Amygdala (tissue), 56 donors: ENCODE measurements around the gene ZNF740.
"Not testable (repeated sequence)": the region's sequence is repeated elsewhere in the genome, so short reads cannot be mapped to it uniquely, and the experiment has no call there.

ENCODE experiments used
- DNase-seq, 56 donors: peaks; one replicate each; lab custom pipeline; 2025; lab: John Stamatoyannopoulos, UW

ZNF740 gene, protein sequence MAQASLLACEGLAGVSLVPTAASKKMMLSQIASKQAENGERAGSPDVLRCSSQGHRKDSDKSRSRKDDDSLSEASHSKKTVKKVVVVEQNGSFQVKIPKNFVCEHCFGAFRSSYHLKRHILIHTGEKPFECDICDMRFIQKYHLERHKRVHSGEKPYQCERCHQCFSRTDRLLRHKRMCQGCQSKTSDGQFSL

DNA sequence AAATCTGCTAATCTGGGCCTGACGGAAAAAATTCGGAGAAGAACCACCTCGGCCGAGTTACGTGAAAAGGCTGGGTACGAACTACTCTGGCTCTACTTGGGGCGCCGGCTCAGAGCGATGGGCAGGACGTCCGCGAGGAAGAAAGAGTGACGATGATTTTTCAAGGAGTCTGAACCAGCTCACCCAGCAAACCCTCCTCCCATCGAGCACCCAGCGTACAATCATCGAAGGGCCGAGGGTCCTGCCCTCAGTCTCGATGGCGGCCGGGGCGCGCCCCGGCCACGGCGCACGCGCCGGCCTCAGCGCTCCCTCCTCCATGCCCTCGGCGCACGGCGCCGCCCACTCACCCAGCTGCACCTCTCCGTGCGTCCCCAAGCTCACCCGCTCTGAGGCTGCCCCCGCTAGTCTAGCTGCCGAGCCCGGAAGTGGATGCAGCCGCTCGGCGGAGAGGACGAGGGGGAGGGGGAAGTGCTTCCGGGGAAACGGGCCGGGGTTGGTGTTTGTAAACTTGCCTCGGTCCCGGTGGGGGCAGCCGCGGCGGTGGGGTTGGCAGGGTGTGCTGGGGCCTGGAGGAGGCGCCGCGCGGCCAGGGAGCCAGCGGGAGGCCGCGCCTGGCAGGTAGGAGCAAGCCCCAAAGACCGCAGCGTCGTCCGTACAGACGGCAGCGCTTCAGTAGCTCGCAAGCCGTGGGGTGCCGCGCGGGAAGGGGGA, at the start of gene ZNF740, which contains the start of gene CSAD:
Gene ZNF740, plus strand, starts transcription at position 503 of the 711 bp plus-strand sequence. CDS start 1,262 bp downstream, outside the sequence.
Gene CSAD, minus strand, starts transcription at position 706 of the 711 bp plus-strand sequence. CDS start 7,455 bp downstream, outside the sequence.
- peak; percentile 75 to 98 (median 96) for DNase-seq

DNA sequence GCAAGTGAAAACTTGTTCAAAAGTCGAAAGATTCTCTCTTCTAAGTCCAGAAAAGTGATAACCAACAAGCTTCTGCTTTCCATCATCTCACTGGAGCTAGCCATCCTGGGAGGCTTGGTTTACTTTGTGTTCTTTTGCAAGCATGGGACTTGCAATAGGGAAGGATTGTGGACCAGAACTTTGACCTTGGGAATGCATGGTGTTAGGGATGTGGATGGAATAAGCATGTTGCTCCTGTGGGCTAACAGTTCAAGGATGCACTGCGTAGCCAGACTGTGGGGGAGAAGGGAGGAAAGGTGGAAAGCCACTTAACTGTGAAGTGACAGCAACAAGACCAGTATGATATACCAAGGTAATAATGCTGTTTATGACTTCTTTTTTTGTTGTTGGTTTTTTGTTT, 48.7 kb upstream of the ZNF740 start:
- no peak for DNase-seq

DNA sequence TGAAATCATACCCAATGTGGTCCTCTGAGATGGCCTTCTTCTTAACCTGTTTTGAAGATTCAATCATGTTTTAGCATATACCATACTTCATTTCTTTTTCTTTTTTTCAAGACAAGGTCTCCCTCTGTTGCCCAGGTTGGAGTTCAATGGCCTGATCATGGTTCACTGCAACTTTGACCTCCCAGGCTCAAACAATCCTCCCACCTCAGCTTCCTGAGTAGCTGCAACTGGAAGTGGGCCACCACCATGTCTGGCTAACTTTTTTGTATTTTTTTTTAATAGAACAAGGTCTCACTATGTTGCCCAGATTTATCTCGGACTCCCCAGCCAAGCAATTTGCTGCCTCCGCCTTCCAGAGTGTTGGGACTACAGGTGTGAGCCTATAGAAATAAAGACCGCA, 46.8 kb upstream of the ZNF740 start:
- no peak for DNase-seq

DNA sequence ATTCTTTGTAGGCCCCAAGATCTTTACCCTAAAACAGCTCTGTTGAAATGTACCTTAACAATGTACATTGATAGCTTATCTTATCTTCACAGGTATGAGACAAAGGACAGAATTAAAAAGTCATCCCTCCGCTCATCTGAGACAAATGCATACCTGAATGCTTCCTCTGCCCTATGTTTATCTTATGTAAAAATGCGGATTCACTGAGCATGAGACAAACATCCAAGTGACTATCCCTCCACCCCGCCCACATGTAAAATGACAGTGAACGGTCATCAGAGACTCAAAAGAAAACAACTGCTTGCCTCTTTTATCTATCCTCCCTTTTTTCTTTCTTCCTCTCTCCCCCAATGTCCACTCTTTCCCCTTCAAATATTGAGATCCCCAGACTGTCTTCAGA, 37.2 kb upstream of the ZNF740 start:
- DNase-seq = no peak

DNA sequence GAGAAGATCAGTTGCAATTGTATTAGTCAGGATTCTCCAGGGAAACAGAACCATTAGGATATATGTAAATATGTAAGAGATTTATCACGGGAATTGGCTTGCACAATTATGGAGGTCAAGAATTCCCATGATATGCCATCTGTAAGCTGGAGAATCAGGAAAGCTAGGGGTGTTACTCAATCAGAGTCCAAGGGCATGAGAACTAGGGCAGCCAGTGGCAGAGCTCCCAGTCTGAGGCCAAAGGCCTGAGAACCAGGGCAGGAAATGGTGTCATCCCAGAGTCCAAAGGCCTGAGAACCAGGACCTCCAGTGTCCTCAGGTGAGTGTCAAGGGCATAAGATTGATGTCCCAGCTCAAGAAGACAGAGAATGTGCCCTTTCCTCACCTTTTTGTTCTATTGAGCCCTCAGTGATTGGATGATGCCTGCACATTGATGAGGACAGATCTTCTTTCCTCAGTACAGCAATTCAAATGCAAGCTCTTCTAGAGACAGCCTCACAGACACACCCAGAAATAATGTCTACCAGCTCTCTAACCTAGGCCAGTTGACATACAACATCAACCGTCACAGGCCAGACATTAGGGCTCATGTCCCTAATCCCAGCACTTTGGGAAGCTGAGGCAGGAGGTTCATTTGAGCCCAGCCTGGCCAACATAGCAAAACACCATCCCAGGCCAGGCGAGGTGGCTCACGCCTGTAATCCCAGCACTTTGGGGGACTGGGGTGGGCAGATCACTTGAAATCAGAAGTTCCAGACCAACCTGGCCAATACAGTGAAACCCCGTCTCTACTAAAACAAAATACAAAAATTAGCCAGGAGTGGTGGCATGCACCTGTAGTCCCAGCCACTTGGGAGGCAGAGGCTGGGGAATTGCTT, 34.9 kb upstream of the ZNF740 start:
- DNase-seq = no peak

DNA sequence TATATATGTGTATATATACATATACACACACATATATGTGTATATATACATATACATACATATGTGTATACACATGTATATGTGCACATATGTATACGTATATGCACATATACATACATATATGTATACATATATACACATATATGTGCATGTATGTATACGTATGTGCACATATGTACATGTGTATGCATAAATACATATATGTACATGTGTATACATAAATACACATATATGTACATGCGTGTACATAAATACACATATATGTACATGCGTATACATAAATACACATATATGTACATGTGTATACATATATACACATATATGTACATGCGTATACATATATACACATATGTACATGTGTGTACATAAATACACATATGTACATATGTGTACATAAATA, 33.3 kb upstream of the ZNF740 start:
- DNase-seq = no peak

DNA sequence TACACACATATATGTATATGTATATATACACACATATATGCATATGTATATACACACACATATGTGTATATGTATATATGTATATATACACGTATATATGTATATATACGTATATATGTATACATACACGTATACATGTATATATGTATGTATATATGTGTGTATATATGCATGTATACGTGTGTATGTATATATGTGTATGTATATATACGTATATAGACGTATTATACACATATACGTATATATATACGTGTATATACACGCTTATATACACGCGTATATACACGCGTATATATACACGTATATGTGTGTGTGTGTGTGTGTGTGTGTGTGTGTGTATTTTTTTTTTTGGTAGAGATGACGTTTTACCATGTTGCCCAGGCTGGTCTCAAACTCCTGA, 32.9 kb upstream of the ZNF740 start:
- no peak for DNase-seq

DNA sequence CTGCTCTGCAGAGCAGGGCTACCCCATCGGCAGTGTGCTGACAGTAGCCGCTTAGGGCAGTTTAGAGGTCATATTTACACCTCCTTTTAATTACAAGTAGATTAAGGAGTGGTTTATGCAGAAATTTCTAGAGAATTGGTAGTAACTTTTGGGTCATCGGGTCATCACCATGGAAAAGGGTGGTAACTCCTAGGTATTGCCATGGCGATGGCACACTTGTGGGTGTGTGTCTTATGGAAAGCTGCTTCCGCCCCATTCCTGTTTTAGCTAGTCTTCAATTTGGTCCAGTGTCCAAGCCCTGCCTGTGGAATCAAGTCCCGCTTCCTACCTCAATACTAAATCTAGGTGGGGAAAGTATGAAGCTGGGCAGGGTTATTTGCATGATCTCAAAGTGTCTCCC, 29.5 kb upstream of the ZNF740 start:
- DNase-seq = no peak

DNA sequence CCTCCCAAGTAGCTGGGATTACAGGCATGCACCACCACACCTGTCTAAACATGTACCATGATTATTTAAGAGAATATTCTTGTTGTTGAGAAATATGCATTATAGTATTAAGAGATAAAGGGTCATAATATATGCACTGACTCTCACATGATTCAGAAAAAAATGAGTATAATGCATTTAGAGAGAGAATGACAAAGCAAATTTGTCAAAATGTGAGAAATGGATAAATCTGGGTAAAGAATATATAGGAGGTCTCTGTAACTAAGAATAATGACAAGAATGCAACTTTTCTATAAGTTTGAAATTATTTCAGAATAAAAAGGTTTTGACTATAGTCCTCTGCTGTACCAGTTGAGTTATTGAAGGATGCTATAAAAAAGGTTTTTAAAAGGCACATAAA, 28.1 kb upstream of the ZNF740 start:
- DNase-seq = no peak

DNA sequence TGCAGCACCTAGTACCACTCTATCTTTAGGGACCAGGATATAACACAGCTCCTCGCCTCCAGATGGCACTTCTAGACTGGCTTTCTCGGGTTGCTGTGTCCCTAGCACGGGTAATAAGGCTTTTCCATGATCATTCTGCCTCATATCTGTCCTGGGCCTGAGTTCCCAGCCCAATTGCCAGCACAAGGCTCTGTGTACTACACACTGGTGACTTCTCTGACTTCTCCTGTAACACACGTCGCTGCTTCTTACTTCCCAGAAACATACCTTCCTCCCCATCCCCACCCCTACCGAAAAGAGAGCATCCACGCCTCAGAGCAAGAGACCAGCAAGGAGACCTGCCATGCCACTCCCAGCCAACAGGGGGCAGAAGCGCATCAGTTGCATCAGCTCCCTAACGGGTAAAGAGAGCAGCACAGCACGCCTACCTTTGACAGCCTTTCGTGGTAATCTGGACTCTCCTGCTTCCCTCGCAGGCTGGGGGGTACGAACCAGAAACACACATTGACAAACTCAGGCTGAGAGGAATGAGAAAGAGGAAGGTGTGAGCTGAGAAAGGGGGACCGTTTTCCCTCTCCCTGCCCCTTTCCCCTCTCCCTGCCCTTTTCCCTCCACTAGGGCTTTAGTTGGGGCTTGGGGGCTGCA, 21.2 kb upstream of the ZNF740 start:
- peak in 53 of 56 donors; percentile 2 to 86 (median 45) for DNase-seq

DNA sequence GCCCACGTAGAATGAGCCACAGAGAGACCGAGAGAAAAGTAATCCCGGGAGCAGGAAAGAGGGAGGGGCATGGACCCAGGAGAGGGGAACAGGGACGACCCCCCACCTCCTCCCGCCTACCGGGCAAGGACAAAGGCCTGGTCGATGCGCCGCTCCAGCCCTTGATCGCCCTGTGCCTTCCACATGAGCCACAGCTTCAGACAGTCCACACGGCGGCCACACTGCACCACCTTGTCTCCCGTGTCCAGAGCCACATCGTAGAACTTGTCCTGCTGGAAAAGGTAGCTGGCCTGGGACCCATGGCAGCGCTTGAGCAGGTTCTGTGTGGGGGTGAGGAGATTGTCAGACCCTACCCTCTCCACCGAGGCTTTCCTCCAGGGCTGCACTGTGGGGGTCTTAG, 20.5 kb upstream of the ZNF740 start:
- DNase-seq = no peak

DNA sequence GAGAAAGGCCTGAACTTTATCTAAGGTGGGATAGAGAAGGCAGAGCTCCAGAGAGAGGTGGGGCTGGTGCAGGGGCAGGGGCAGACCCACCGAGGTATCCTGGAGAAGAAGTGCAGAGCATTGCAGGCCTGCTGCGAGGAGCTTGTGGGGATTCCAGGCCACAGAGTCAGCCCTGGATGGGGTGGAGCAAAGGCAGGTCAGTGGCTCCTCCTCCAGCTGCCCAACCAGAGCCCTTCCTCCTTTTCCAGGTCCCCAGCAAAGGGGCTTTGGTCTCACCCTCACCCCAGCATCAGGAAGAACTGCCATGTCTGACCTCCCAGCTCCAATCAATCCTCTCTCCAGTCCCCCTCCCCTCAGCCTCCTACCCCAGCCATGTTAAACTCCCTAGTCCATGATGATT, 19.8 kb upstream of the ZNF740 start:
- DNase-seq = no peak

DNA sequence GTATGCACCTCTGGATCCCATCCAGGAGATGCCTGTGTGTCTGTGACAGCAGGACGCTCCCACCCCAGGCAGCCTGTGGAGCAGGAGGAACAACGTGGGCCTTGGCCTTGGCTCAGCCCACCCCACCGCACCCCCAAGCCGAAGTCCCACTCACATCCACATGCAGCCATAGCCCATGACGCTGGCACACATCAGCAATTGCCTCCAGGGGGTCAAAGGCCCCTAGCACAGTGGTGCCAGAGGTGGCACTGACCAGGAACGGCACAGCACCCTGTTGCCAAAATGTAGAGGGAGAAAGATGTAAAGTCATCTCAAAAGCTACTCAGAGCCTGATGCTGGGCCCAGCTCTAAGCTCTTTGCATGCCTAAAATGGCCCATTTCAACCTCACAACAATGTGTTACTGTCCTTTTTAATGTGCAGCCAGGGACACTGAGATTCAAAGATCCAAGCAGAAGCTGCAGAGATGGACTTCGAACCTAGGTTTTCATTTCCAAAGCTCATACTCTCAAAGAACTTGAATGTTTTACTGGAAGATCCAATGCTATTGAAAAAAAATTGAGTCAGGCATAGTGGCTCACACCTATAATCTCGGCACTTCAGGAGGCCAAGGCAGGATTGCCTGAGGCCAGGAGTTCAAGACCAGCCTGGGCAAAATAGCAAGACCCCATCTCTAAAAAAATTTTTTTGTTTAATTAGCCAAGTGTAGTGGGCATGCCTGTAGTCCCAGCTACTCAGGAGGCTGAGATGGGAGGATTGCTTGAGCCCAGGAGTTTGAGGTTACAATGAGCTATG, 19.2 kb upstream of the ZNF740 start:
- DNase-seq = no peak

DNA sequence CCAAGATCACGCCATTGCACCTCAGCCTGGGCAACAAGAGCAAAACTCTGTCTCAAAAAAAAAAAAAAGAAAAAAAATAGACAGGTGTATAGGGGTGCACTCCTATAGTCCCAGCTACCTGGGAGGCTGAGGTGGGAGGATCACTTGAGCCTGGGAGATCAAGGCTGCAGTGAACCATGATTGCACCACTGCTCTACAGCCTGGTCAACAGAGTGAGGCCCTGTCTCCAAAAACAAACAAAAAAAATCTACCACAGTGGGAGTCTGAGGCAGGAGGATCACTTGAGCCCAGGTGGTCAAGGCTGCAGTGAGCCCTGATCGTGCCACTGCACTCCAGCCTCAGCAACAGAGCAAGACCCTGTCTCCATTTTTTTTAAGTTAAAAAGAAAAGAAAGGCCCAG, 17.5 kb upstream of the ZNF740 start:
- not testable (repeated sequence) for DNase-seq

DNA sequence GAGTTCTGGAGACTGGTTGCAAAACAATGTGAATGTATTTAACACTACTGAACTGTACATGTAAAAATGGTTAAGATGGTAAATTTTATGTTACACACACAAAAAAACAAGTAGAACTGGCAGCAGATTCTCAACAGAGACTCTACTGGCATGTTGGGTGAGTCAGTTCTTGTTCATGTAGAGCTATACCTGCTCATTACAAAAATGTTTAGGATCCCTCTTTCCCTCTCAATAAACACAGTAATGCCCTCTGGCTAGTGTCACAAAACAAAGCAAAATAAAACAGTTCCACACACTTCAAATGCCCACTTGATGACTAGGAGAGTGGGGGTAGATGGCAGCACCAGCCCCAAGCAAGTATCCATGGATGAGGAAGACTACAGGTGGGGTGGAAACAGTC, 13.7 kb upstream of the ZNF740 start:
- DNase-seq = no peak

DNA sequence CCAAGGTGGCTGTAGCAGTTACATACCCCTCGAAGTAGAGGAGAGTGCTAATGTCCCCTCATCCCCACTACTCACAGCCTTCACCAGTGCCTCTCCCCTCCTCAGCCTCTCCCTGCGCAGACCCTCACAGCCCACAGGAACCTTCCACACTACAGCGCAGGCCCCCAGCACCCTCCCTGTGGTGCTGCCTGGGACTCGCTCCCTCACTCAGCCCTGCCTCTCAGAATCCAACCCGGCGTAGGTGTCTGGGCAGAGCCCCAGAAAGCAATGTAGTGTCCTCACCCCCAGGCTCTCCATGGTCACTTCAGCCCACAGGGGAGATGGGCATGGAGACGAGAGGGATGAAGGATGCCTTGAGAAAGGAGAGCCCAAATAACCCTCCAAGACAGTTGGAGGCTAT, 10.9 kb upstream of the ZNF740 start:
- DNase-seq = no peak

DNA sequence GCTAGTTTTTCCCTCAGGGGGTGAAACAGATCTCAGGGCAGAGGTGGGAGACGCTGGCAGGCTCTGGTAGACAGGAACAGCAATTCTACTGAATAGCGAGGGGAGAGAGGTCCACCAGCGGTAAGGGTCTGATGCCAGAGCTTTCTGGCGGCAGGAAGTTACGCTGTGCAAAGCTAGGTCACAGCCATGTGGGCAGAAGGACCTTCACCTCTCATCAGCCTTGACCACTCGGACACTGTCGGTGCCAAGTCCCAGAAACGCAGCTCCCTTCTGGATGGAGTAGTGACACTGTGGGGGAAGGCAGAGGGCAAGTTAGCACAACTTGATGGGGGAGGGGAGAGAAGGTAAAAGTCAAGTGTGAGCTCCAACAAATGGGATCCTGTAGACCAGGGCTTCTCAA, 10.3 kb upstream of the ZNF740 start:
- no peak for DNase-seq

DNA sequence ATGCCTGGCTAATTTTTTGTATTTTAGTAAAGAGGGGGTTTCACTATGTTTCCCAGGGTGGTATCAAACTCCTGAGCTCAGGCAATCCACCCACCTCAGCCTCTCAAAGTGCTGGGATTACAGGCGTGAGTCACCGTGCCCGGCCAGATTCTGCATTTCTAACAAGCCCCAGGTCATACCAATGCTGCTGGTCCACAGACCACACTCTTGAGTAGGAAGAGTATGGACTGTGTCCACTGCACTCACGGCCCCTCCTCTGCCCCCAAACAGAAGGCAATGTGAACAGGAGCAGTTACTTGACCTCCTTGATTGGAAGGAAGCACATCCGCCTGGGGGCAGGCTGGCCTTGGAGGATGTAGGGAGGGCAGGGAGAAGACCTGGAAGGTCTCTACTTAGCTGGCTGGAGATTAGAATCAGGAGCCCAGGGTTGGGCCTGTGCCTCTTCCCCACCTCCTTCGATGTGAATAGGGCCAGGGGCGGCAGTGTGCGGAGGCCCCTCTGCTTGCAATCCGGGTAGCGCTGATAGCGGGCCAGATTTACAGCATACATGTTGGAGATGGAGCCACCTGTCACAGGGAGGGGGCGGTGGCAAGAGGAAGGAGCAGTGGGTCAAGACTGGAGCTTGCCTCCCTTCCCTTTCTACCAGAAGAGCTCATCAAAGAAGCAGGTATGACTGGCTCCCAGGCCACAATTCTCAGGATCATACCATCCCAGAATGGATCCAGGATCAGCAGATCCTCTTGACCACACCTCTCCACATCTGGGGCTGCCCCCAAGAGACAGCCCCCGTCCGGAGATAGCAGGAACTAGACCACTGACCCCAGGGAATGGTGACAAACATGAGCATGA, 9.4 kb upstream of the ZNF740 start:
- no peak for DNase-seq

DNA sequence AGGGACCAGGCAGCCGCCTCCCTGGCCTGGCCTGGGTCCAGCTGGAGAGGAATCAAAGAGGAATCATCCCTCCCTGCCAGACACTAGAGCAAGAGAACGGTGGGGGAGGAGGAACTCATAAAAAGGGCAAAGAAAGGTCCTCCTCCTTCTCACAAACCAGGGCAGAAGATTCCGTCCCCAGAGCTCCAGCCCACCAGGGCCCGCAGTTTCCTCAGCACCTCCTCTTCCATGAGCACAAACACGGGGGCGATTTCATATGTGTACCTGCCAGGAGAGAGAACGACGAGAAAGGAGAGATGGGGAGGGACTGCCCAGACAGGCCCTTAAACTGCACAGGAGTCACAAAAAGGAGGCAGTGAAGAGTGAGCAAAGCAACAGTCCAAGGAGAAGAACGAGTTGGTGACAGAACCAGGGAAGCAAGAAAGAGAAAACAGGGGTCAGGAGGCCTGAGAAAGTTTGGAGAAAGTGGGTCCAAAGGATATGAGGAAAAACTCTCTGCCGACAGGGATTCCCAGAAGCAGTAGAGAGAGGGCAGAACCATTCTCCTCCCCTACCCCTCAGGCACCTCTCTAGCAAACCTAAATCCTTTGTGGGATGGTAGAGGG, 8.7 kb upstream of the ZNF740 start:
- DNase-seq = no peak
